Measurements from ENCODE around the gene TRIP13.

Gene TRIP13

DNA sequence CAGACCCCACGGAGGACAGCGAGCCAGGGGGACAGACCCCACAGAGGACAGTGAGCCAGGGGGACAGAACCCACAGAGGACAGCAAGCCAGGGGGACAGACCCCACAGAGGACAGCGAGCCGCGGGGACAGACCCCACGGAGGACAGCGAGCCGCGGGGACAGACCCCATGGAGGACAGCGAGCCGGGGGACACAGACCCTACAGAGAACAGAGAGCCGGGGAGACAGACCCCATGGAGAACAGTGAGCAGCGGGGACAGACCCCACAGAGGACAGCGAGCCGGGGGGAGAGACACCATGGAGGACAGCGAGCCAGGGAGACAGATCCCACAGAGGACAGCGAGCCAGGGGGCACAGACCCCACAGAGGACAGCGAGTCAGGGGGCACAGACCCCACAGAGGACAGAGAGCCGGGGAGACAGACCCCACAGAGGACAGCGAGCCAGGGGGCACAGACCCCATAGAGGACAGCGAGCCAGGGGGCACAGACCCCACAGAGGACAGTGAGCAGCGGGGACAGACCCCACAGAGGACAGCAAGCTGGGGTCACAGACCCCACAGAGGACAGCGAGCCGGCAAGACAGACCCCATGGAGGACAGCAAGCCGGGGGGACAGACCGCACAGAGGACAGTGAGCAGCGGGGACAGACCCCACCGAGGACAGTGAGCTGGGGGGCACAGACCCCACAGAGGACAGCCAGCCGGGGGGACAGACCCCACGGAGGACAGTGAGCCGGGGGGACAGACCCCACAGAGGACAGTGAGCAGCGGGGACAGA, 37.5 kb upstream of the TRIP13 start:
- no peak for DNase-seq (ENCODE audit: low read depth, low spot score)

- no peak for DNase-seq (ENCODE audit: low read depth, low spot score)
Observed at GRCh38 chr5:855771-856530, 36.7 kb upstream of the TRIP13 start.

GRCh38 chr5:856531-857425, 35.9 kb upstream of the TRIP13 start:
- DNase-seq (ENCODE audit: low read depth, low spot score): no peak

DNA sequence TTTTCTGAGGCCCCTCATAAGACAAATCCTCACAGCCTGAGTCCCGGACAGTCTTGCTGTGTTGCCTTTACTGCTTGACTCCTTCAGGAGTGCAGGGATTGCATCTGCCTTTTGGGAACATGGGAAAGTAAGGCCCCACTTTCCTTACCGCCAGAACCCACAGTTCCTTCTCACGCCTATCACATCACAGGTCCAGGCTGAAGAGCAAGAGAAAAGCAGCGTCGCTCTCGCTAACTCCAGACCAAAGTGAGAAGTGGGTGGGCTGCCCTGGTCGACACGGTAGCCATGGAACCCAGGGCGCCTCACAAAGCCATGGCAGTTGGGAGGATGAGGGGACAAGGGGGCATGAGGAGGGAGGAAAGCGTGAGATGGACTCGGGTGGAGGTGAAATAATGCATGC, 34.0 kb upstream of the TRIP13 start:
- DNase-seq (ENCODE audit: low read depth, low spot score): no peak

DNA sequence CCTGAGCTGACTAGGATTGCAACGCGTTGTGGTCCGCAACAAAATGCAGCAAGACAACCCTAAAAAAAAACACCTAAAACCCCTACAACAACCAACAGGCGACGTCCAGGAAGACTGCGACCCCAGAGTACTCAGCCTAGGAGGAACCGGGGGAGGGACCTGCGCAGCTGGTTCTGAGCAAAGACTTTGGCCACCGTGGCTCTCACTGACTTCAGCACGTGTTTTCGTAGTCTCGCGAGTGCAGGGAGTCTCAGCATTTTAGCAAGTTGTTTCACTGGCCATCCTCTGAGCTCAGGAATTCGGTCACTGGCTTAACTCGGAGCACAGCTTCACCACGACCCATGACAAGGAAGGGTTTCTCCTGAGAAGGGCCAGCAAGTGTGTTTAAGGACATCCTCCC, 33.3 kb upstream of the TRIP13 start:
- DNase-seq (ENCODE audit: low read depth, low spot score): no peak

DNA sequence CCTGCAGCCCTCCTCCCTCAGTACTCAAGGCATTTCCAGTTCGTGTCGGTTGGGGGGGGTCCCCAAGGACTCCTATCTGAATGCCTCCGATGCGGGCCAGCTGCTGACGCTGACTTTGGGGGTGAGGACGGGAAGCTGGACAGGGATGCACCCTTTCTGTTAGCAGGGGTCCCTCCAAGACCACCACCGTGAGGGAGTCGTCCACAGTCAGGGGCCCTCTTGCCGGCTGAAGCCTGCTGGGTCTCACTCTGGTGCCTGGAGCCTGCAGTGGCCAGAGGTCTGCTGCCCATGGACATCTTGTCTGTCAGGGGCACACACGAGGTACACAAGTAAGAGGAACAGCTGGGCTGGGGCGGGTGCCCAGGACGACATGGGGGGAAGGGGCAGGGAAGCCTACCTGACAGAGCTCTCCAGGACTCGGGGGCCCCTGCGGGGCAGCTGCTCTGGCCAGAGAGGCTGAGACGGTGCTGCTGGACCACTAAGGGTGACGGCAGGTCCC, 32.8 kb upstream of the TRIP13 start:
- DNase-seq (ENCODE audit: low read depth, low spot score): no peak

GRCh38 chr5:860506-861150, 32.1 kb upstream of the TRIP13 start:
- no peak for DNase-seq (ENCODE audit: low read depth, low spot score)

DNA sequence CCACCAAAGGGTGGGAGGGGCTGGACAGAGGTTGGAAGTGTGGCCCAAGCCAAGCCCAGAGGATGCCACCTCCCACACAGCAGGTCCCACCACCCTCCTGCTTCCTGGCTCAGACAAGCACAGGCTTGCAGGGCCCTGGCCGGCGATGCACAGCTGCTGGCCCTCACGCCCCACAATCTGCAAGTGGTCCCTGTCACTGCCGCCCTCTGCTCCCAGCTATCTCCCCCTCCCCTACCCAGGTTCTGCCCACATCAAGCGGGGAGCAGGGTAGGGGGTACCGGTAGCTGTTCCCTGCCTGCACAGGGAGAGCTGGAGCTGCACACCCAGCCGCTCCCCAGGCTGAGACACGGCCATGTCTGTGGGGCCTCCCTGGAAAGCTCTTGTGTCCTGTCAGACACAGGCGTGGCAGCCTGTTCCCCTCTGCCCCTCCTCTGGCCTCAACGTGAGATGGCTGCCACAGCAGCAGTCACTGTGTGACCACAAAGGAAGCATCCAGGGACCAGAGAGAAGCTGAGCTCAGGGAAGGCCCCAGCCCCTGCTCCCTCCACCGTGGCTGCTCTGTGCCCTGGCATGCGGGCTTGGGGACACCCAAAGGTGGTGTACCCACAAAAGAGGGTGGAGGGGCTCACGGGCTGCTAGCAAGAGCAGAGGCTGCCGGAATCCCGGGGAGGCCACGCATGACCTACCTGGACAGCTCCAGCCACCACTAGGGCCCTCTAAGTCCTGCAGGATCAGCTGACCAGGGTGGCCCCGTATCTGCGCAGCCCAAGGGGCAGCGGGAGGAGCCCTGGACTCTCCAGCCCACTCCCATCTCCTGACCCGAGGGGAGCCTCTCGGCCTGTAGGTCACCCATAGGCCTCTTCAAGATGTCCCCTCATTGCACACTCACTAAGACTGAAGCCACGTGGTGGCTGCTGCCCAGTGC, 31.0 kb upstream of the TRIP13 start:
- no peak for DNase-seq (ENCODE audit: low read depth, low spot score)

- DNase-seq (ENCODE audit: low read depth, low spot score): no peak
Observed at GRCh38 chr5:862367-863243, 30.1 kb upstream of the TRIP13 start.

- DNase-seq (ENCODE audit: low read depth, low spot score): no peak
Observed at GRCh38 chr5:863244-863805, 29.4 kb upstream of the TRIP13 start.

DNA sequence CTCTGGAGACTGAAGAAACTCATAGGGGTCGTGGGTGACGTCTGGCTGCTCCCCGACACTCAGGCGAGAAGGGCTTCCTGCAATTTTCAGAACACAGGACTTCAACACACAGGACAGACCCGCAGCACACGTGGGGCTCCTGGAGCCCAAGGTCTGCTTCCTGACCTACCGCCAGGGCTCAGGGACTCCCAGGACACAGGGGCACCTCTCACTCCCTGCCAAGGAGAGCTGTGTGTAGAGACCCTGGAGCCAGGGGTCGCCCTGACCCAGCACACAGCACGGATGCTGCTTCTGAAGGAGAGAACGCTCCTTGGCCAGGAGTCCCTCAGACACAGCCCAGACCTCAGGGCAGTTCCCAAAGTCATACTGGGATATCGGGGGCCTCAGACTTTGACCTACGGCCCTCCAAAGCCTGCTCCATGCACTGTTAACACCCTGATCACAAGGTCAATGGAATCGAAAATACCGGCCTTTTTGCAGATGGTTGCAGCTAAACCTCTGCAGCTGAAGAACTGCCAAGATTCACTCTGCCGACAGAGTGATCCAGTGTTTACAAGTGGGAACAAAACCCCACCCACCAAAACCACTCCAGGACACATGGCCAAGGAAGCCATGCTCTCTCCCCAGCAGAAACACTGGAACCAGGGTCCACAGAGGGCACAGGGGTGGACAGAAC, 28.1 kb upstream of the TRIP13 start:
- DNase-seq (ENCODE audit: low read depth, low spot score): no peak

GRCh38 chr5:865168-865521, 27.5 kb upstream of the TRIP13 start:
- no peak for DNase-seq (ENCODE audit: low read depth, low spot score)

- DNase-seq (ENCODE audit: low read depth, low spot score): no peak
Observed at GRCh38 chr5:865771-866170, 26.9 kb upstream of the TRIP13 start.

GRCh38 chr5:867300-867870, 25.3 kb upstream of the TRIP13 start:
- no peak for DNase-seq (ENCODE audit: low read depth, low spot score)

DNA sequence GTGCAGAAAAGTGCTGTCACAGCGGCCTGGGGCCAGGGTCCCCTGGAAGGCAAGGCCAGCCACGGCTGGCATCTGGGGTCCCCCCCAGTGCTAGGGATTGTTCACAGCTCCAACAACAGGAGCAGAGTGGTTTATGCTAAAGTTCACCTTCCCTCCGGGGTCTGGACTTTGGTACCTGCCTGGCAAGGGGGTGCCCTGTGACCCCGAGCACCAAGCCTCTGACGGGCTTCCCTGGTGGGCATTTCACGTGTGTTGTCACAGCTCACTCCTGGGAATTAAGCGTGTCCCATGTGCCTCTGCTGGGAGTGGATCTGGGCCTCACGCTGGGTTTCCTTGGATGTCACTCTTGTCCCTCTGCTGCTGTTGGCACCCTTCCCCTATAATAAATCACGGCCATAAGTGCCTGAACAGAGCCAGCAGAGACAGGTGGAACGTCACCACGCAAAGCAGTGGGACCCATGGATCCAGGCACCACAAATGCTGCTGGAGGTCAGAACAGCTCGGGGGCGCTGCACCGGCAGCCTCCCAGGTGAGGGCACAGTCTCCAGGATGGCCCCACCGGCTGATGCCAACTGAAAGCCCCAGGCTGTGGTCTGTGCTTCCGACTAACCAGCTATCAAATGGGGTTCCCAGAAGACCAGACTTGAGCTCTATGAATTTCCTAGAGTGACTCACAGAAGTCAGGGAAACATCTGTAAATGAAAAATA, 24.1 kb upstream of the TRIP13 start:
- no peak for DNase-seq (ENCODE audit: low read depth, low spot score)

DNA sequence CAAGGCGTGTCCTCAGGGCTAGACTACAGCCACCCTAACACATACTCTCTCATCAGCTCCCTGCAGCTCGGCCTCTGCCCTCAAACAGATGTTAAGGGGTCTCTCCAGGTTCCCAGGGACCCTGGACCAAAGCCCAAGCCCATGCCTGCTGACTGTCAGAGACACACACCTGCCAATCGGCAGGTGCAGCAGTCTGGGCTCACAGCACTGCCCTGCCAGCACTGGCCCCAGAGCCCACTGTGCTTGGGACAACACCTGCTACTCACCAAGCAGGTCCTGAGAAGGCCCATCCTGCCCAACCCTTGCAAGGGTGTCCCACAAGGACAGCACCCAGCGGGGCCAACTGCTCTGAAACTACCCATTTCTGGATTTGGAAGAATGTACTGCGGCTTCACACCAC, 21.7 kb upstream of the TRIP13 start:
- no peak for DNase-seq (ENCODE audit: low read depth, low spot score)

GRCh38 chr5:871596-872298, 20.9 kb upstream of the TRIP13 start:
- DNase-seq (ENCODE audit: low read depth, low spot score): no peak

All from activated CD4-positive, CD25-positive, alpha-beta regulatory T cell treated with anti-CD3 and anti-CD28 coated beads, Interleukin-2, amount 50 U/mL, for 16 hours (primary cell).